Effector CD4-positive, alpha-beta T cell (primary cell): ENCODE measurements around the gene PMPCB.
A peak's percentile ranks its signal among the peaks of the same experiment; 100 is the strongest.
"Not testable (repeated sequence)": the region's sequence is repeated elsewhere in the genome, so short reads cannot be mapped to it uniquely, and the experiment has no call there.

ENCODE experiments used
- DNase-seq: peaks from one replicate; pipeline ENCODE4 v3.0.0-alpha.2; 2020
- total RNA-seq: gene quantifications from one replicate; lab custom pipeline; 2026; lab: John Stamatoyannopoulos, UW

Gene PMPCB, protein sequence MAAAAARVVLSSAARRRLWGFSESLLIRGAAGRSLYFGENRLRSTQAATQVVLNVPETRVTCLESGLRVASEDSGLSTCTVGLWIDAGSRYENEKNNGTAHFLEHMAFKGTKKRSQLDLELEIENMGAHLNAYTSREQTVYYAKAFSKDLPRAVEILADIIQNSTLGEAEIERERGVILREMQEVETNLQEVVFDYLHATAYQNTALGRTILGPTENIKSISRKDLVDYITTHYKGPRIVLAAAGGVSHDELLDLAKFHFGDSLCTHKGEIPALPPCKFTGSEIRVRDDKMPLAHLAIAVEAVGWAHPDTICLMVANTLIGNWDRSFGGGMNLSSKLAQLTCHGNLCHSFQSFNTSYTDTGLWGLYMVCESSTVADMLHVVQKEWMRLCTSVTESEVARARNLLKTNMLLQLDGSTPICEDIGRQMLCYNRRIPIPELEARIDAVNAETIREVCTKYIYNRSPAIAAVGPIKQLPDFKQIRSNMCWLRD
- 119 reads per million, percentile 86 among the genes with 10 or more reads in this experiment for total RNA-seq

DNA sequence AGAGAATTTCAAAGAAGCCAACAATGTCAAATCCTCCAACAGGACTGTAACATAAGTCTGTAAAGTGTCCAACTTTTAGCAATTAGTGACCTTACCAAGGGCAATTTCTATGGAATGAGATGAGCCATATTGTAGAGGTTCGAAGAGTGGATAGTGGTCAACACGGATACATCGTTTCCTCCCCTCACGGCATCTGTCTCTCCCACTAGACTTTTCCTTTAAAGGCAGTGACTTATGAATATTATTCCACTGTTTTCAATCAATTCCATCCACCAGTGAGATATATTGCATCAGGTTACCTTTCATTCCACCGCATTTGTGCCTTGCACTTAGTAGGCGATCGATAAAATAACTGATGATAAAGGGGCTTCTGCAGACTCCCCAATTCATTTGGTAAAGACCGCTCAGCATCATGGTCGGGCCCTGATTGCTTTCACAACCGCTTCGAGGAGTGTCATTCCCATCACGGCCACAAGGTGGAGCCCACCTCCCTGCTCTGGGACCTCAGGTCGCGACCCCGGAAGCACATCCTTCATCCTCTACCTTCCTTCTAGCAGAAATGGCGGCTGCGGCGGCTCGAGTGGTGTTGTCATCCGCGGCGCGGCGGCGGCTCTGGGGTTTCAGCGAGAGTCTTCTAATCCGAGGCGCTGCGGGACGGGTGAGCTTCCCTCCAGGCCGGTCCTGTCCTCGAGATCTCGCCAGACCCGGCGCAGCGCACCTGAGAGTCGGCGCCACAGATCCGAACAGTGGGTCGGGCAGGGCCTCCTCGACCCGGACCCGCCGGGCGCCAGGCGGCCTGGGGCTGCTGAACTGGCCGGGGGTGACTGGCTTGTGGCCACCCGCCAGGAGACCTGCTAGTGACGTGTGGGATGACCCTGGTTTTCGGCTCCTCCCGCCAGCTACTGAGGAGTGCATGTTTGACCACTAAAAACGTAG lies at the start of gene PMPCB:
Gene PMPCB, plus strand, starts transcription at position 535 of the 936 bp plus-strand sequence. Its CDS starts 25 bp downstream, at position 560.
- DNase-seq = peak; percentile 97

DNA sequence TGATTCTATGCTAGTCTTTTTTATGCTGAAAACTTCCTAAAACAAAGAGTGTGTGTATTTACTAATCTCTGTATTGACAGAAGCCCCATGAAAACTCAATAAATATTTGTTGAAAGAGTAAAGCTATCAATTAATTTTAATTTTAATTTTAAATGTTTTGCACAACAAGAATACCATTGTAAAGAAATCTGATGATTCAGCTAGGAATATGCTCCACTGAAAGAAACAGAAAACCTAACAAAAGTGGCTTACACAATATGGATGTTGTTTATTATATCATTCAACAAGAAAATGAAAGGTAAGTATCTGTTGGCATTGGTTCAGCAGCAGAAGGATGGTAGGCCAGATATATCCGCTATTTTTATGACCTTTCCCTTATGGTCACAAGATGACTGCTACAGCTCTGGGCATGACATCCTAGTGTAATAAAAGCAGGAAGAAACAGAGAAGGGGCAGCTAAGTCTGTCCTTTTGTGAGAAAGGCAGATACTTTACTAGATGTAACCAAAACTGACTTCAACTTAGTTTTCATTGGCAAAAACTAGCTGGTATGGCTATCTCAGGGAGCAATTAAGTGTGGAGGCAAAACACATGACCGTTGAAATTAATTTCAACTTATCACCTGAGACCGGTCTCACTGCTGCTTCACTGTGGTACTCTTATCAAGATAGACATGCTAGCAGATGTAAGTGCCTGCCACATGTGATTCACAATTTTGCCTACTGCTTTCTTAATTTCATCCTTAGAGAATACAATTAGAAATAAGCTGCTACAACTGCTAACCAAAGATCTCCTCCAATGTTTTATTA lies 43.3 kb upstream of the PMPCB start:
- DNase-seq = not testable (repeated sequence)

DNA sequence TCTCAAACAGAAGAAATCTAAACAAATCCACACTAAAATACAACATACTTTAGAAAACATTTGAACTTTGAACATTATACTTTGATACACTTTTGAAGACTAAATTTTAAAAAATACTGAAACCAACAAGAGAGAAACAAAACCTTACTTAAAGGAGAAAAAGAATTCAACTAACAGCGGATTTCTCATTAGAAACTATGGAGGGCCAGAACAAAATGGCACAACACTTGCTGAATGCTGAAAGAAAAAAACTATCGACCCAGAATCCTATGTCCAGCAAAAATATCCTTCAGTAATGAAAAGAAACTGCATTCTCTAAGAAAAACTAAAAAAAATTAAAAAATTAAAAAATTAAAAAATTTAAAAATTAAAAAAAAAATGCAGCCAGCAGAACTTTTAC lies 33.2 kb upstream of the PMPCB start:
- DNase-seq = not testable (repeated sequence)

DNA sequence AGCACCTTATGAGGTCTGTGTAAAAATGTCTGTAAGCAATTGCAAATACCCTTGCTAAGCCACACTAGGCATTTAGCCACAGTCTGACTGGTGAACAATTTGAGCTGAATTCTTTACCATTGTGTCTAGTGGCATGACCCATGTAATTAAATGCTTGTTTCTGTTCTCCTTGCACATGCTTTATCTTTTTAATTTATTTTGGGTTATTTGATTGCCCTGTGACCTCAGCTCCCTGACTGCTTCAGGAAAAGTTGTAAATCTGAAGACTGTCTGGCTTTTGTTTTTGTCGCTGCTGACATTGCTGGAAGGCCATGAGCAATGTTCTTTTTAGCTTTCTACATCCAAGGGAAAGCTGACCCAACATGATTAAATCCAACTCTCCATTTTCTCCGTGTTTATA lies 31.0 kb upstream of the PMPCB start:
- DNase-seq = not testable (repeated sequence)

DNA sequence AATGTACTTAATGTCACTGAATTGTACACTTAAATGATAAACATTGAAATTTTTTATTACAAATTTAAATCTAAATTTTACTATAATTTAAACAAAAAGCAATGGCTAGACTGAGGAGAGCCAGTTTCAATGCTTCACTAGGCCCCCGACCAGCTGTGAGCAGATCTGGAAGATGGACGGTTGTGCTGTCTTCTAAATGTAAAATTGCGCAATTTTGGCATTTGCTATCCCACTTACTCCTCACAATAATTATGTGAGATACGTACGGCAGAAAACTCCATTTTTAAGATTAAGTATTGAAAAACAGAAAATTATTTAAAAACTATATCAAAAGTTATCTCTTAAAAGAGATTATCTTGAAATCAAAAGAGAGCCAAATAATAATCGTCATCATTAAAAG lies 23.9 kb upstream of the PMPCB start:
- not testable (repeated sequence) for DNase-seq

DNA sequence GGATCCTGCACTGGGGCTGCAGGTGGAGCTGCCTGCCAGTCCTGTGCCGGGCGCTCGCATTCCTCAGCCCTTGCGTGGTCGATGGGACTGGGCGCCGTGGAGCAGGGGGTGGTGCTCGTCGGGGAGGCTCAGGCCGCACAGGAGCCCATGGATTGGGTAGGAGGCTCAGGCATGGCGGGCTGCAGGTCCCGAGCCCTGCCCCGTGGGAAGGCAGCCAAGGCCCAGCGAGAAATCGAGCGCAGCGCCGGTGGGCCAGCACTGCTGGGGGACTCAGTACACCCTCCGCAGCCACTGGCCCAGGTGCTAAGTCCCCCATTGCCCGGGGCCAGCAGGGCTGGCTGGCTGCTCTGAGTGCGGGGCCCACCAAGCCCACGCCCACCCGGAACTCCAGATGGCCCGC lies 22.4 kb upstream of the PMPCB start:
- DNase-seq = not testable (repeated sequence)

DNA sequence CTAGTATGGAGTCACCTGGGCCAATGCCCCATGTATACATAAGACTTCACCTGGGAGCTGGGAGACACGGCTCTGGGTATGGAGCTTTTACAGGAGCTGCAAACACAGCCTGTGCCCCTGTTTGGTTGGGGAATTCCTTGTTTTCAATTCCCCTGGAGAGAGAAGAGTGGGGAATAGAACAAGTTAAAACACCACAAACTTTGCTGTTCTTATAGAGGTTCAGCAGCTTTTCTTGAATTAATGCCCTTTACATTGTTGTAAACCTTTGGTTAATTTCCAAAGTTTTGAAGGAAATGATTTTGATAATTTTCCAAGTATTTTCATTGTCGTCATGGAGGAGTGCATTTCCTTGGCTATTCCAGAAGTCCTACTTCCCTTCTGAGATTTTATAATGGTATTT lies 19.0 kb upstream of the PMPCB start:
- DNase-seq = not testable (repeated sequence)

DNA sequence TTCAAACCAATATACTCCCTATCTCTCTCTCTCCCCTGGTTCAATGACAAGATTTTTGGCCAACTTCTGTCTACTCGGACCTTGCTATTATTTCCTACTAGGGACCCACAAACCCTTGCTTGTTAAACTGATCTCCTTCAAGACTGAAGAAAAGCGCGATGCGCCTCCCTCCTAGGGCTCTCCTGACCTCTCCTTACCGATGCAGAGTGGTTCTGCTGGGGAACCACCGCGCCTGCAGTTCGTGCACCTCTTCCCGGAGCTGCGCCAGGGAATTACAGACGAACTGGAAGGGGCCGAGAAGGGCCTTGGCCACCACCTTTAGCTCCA lies 17.6 kb upstream of the PMPCB start:
- not testable (repeated sequence) for DNase-seq

DNA sequence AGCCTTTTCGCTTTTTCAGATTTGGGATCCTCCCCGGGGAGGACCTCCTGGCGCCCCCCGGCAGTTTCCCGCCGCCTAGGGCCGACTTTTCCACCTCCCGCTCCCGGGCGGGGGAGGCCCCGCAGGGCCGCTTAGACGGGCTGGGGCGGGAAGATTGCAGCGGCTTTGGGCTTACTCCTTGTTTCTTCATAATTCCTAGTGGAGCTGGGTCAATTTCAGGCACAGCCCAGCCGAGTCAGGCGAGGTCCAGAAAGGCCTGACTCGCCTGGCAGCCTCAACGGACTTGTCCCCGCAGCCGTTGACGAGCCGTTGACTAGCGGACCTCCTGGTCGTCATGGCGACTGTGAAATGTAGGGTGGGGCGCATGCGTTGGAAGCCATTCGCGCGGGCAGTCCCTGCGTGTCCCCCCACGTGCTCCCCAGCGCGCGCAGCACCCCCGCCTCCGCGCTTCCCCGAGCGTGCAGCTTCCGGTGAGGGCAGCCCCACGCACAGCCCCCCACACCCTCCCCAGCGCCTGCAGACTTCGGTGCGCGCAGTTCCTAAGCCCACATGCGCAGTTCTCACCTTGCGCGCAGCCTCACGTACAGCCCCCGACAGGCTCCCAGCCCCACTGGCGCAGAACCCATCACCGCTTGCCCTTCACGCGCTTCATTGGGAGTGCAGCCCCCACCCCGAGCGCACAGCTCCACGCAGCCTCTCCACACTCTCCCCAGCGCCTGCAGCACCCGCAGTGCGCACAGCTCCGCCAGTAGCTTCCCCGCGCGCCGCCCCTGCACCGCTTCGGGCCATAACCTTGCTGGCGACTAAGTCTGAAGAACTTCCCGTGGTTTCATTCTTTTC lies 17.1 kb upstream of the PMPCB start:
- peak; percentile 87 for DNase-seq

DNA sequence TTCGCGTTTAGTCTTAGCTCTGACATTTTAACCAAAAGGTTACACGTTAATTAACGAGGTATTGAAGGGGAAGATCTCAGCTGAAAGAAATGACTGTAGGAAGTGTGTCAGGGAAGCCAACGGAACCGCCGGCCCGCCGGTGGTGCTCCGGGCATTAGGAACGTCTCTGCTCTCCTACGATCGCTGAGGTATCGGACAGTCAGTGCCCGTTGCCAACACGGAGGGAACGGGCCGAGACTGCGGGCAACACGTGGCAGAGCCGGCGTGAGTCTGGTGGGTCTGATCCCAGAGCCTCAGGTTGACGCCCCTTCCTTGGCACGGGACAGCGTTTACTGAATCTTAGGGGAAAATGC lies 16.5 kb upstream of the PMPCB start:
- not testable (repeated sequence) for DNase-seq

DNA sequence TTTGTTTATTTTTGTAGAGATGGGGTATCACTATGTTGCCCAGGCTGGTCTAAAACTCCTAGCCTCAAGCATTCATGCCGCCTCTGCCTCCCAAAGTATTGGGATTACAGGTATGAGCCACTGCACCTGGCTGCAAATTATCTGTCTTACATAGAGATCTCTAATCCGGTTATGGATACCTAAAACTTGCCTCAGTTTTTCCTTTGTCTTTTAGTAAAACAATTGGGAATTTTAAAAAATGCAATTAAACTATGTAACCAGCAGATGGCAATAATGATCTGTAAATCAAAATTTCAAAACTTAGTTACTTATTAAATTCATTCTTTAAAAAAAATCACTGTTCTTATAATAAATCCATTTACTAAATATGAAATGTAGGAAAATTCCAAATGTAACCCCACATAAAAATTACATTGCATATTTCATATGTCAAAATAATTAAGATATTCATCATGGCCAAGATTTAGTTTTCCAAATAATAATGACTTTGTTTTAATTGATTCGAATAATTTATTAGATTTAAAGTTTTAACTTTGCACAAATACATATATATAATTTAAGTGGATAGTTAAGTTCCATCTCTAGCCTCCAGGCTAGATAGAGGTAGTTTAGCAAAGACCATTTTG lies 14.3 kb upstream of the PMPCB start:
- not testable (repeated sequence) for DNase-seq

DNA sequence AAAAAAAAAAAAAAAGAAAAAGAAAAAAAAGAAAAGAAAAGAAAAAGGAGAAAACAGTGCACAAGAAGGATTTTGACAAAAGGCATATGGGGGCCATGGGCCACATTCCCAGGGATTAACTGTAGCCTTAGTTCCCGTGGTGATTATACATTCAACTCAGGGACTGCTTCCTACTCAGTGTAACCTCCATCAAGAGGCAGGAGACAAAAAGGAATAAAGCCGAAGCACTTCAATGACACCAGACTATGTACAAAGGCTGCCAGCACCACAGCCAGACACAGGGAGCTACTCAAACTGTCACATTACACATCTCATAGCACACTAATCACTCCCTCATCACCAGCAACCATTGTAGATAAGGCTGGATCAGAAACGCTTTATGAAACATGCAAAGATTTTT lies 5.1 kb upstream of the PMPCB start:
- DNase-seq = no peak

DNA sequence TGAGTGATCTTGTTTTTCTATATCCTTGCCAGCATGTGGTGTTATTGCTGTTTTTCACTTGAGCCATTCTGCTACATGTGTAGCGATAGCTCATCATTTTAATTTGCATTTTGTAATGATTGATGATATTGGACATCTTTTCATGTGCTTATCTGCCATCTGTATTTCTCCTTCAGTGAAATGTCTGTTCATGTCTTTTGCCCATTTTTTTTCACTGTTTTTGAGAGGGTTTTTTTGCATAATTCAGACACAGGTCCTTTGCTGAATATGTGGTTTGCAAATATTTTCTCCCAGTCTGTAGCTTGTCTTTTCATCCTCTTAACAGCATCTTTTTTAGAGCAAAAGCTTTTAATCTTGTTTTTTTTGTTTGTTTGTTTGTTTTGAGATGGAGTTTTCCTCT lies 3.7 kb upstream of the PMPCB start:
- DNase-seq = no peak

DNA sequence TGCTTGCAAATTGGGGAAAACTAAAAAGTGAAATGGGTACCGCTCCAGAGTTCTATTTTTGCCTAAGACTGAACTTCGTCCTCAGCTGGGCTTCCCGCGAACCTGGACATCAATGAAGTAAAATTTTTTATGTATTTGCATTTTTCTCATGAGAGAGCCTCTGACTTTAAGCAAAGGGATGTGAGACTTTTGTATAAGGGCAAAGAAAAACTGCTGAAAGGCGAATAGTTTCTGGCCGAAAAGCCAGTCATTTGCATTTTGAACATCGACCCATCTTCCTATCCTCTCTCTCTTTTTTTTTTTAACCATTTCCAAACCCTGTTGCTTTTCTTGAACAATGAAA lies 573 bp downstream of the PMPCB start:
- no peak for DNase-seq

DNA sequence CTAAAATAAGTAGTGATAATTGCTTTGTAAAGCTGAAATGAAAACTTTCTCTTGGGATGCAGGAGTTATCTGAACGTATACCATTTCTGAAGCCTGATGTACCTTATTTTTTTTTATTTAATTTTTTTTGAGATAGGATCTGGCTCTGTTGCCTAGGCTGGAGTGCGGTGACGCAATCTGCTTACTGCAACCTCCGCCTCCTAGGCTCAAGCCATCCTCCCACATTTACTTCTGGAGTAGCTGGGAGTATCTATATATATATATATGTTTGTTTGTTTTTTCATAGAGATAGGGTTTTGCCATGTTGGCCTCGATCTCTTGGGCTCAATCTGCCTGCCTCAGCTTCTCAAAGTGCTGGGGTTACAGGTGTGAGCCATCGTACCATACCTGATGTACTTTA lies 2.4 kb downstream of the PMPCB start:
- no peak for DNase-seq

DNA sequence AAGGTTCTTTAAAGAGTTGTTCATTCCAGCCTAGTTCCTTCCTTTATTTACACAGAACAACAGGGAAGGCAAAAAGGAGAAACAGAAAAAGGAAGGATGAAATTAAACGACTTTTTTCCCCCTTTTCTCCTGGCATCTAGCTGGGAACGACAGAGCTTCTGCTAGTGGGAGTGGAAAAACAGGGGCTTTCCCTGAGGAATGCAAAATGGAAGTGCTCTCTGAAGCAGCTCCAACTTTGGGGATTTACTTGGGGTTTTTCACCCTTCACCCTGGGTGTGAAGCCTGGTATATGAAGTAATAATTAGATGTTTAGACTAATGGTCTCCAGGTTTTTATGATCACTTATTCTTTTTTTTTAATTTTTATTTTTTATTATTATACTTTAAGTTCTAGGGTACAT lies 4.2 kb downstream of the PMPCB start:
- DNase-seq = no peak

DNA sequence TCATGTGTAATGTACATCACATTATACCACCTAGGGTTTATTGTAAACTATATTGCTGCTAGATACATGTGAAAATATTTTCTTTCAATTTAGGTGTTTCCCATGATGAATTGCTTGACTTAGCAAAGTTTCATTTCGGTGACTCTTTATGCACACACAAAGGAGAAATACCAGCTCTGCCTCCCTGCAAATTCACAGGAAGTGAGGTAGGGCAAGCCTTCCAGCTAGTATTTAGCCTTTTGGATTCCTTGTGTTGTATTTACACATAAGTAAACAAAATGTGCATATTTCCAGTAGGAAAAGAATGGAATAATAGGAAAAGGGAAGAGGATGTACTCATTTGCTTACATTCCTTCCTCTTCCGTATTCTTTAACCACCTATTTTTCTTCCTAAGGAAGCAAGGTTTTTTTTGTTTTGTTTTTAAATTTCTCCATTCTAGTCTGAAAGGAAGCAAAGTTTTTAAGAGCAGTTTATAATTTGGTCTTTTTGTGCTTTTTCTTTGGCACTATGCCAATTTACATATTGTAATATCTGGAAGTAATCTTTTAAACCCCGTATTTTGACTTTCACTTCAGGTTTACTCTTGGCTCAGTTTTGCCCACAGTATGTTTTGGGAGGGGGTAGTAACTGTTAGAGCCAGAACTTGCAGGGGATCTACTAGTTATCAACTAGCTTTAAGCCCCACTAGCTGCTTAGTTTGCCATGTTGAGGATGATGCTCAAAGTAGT lies 10.4 kb downstream of the PMPCB start:
- DNase-seq = no peak

DNA sequence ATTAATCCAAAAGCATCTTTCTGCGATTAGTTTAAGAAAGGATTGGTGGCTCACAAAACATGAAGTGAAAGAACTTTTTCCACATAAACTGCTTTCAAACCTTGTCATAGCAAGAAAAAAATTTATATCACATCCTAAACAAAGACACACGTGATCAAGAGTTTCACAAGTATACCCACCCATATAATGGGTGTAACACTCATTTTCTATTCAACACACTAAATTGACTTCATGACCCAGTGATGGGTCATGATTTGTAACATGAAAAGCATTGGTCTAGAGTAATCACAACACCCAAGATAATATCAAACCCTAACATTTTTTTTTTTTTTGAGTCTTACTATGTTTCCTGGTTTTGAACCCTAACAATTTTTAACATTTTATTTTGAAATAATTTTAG lies 17.6 kb downstream of the PMPCB start:
- DNase-seq = no peak

DNA sequence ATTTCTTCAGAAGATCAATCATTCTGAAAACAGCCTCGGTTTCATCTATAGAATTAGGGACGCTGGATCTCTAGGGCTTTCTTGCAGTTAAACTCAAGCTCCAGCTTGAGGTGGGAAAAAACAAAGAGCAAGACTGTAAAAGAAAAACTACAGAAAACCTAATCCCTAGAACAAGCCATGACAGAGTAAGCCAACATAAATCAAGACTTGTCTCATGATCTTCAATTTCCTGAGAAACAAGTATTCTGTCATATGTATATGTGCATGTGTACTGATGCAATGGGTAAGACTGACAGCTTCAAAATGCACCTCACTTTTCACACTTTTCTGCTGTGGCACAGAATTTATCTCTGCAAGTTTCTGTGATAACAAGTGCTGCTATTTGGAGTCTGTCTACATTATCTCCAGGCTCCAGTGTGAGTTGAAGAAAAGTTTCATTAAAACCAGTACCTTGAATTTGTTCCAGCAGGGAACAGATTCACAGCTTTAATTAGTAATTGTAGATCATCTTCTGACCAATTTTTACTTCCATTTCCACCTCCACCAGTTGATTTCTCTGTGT lies 19.2 kb downstream of the PMPCB start:
- no peak for DNase-seq

DNA sequence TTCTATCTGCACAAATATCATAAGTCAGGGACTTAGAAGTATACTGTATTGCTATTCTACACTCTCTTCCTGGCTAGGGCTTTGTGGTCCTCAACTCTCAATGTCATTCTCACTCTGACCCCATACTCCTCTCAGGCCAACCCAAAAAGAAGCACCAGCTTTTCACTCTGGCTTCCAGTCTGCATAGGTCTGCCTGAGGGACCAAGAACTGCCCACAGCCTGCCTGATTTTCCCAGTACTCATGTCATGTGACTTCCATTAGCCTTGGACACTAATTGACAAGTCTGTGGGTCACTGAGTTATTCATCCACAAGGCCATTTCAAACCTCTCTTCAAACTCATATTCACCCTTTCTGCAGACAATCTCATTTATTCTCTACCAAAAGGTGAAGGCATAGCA lies 19.8 kb downstream of the PMPCB start:
- DNase-seq = no peak
